Kidney (tissue), 14 donors: Measurements from ENCODE around the gene PLA2G4D. TPM values are rescaled to one million over a fixed set of nuclear protein-coding genes. Genes with fewer than 3 reads are reported as not detected.

Experiments
- DNase-seq, 5 donors: peaks; one replicate each; pipeline ENCODE4 v3.0.0-alpha.2; 2013 to 2020
- FAIRE-seq: peaks from 2 replicates; lab custom pipeline; 2012; peaks lifted over from hg19 to GRCh38; lab: Jason Lieb, UNC
- H3K27ac ChIP-seq, 2 donors: one replicate each; pipeline ENCODE4 v1.7.0; 2013; ENCODE audit warnings: low read depth in 2 of 2, low read length in 2 of 2, inconsistent platforms in 1 of 2
- H3K27me3 ChIP-seq: one replicate; pipeline ENCODE4 v1.7.1; 2013; ENCODE audit warnings: low read length, inconsistent platforms; ENCODE audit not compliant: control insufficient read depth, insufficient read depth
- H3K36me3 ChIP-seq, 3 donors: one replicate each; pipeline versions ENCODE4 v1.7.0 to v1.7.1; 2013; ENCODE audit warnings: low read length in 3 of 3, control low read depth in 1 of 3, inconsistent platforms in 1 of 3; ENCODE audit not compliant: insufficient read depth in 3 of 3, control insufficient read depth in 2 of 3
- H3K4me1 ChIP-seq, 3 donors: one replicate each; pipeline versions ENCODE4 v1.7.0 to v1.7.1; 2013; ENCODE audit warnings: low read length in 3 of 3, inconsistent platforms in 1 of 3, low read depth in 1 of 3; ENCODE audit not compliant: control insufficient read depth in 2 of 3, insufficient read depth in 2 of 3
- H3K4me3 ChIP-seq, 3 donors: one replicate each; pipeline versions ENCODE4 v1.7.0 to v1.8.1; 2013; ENCODE audit warnings: low read length in 3 of 3, control low read depth in 1 of 3, inconsistent platforms in 1 of 3
- H3K9ac ChIP-seq, 3 donors: one replicate each; pipeline versions ENCODE4 v1.7.0 to v1.7.1; 2013; ENCODE audit warnings: low read length in 3 of 3, control low read depth in 1 of 3, inconsistent platforms in 1 of 3
- H3K9me3 ChIP-seq, 3 donors: one replicate each; pipeline versions ENCODE4 v1.7.0 to v1.7.1; 2013; ENCODE audit warnings: low read length in 3 of 3, control low read depth in 1 of 3, inconsistent platforms in 1 of 3; ENCODE audit not compliant: control insufficient read depth in 2 of 3, insufficient read depth in 1 of 3
- CTCF ChIP-seq: IDR thresholded peaks from 3 replicates; pipeline ENCODE4 v1.5.1; 2012; ENCODE audit warnings: mild to moderate bottlenecking, moderate library complexity, borderline replicate concordance; ENCODE audit not compliant: insufficient read depth; ENCODE audit errors: extremely low read depth
- intact Hi-C: fragments of 100-400 bp; cut with DNase I; formaldehyde crosslinking; loops from one replicate; pipeline ENCODE4 v1.11.1; 2022
- polyA plus RNA-seq: library from polyadenylated mRNA; stranded (reverse); fragments of 350-450 nt; fragmentation: Illumina TruSeq; extraction: RNeasy Lipid Tissue Mini Kit (QIAGEN cat#74804); gene quantifications from one replicate; pipeline ENCODE4 v1.2.3, GENCODE V29; 2014; ENCODE audit warnings: low read depth, low replicate concordance; ENCODE audit not compliant: insufficient read depth
- total RNA-seq: library from RNA; stranded (reverse); fragmentation: NEBNext Ultra II Directional; extraction: Animal tissue kit (Norgen Biotek cat#: 25700); gene quantifications from one replicate; pipeline ENCODE4 v1.2.1, GENCODE V29; 2021
- donor health status: control.
- donor health status: control.
- donor health status: control.
- donor health status: control.
- donor health status: control.
- donor health status: DM: yes; HTN: yes; CAD: no.
- donor health status: Normal renal cell carcinoma (clear cell type).

PLA2G4D gene
- total and polyA plus RNA-seq, 2 donors from 2014 or later: not detected

GRCh38 chr15:42062284-42062806, 32.0 kb downstream of the PLA2G4D start:
- intact Hi-C loops: no loop called here
- TF ChIP-seq CTCF: no peak
- Histone ChIP-seq H3K27ac (no peak overlapping the region), H3K9me3 (no peaks in the 10 kb centered on the region), H3K9ac (no peak overlapping the region), H3K27me3 (no peaks in the 10 kb centered on the region), H3K4me1 (peaks cover 0 to 2% (median 0%) of the 10 kb centered on the region in 3 donors), H3K4me3 (no peak overlapping the region), H3K36me3 (no peaks in the 10 kb centered on the region)
- DNase-seq: no peak
- no peak for FAIRE-seq

GRCh38 chr15:42060797-42061196, 33.6 kb downstream of the PLA2G4D start:
- intact Hi-C loops: no loop called here
- H3K9me3 ChIP-seq: no peaks in the 10 kb centered on the region
- no peak overlapping the region for H3K9ac ChIP-seq
- H3K4me3 ChIP-seq: no peak overlapping the region
- H3K27ac ChIP-seq: no peak overlapping the region
- DNase-seq: no peak
- H3K4me1 ChIP-seq: peaks cover 0 to 6% (median 0%) of the 10 kb centered on the region in 3 donors
- H3K27me3 ChIP-seq: no peaks in the 10 kb centered on the region
- FAIRE-seq: no peak
- TF ChIP-seq CTCF: no peak
- H3K36me3 ChIP-seq: no peaks in the 10 kb centered on the region

- DNase-seq (no peak), FAIRE-seq (no peak)
- Histone ChIP-seq H3K4me1 (peaks cover 0 to 6% (median 0%) of the 10 kb centered on the region in 3 donors), H3K4me3 (no peak overlapping the region), H3K27me3 (no peaks in the 10 kb centered on the region), H3K27ac (no peak overlapping the region), H3K9ac (no peak overlapping the region), H3K9me3 (no peaks in the 10 kb centered on the region), H3K36me3 (no peaks in the 10 kb centered on the region)
- no peak for TF ChIP-seq CTCF
- intact Hi-C loops: no loop called here
Measured at GRCh38 chr15:42060477-42060763, 33.9 kb downstream of the PLA2G4D start.
